LNCaP clone FGC (cell line): Measurements from ENCODE around the gene GPC5.
"Not testable (repeated sequence)": the region's sequence is repeated elsewhere in the genome, so short reads cannot be mapped to it uniquely, and the experiment has no call there.

Experiments
- DNase-seq: peaks from one replicate; pipeline ENCODE4 v3.0.0-alpha.2; 2011; ENCODE audit warnings: low read depth
- H3K4me3 ChIP-seq: 2 replicates; pipeline ENCODE4 v1.5.1; 2011; ENCODE audit warnings: mild to moderate bottlenecking, low read depth, low read length, control low read depth
- TF ChIP-seq, protein P1 (sequence below): IDR thresholded peaks from 2 replicates; pipeline ENCODE4 v1.5.1; 2012; ENCODE audit warnings: mild to moderate bottlenecking; ENCODE audit not compliant: control insufficient read depth, insufficient read depth; ENCODE audit errors: extremely low read depth

Gene GPC5

DNA sequence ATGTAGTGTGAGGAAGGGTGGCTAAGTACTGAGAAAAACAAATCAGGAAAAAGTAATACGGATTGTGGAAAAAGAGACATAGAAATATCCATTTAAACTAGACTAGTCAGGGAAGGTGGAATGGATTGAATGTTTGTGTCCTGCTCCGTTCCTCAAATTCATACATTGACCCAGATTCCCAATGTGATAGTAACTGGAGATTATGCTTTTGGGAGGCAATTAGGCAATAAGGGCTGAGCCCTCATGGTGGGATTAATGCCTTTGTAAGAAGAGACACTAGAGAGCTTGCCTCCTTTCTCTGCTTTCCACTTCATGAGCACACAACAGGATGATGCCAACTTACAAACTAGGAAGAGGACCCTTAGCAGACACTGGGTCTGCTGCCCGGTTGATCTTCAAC is 1063.0 kb downstream of the GPC5 start:
- DNase-seq = no peak
- no peak overlapping the region for H3K4me3 ChIP-seq
- TF ChIP-seq, protein P1, sequence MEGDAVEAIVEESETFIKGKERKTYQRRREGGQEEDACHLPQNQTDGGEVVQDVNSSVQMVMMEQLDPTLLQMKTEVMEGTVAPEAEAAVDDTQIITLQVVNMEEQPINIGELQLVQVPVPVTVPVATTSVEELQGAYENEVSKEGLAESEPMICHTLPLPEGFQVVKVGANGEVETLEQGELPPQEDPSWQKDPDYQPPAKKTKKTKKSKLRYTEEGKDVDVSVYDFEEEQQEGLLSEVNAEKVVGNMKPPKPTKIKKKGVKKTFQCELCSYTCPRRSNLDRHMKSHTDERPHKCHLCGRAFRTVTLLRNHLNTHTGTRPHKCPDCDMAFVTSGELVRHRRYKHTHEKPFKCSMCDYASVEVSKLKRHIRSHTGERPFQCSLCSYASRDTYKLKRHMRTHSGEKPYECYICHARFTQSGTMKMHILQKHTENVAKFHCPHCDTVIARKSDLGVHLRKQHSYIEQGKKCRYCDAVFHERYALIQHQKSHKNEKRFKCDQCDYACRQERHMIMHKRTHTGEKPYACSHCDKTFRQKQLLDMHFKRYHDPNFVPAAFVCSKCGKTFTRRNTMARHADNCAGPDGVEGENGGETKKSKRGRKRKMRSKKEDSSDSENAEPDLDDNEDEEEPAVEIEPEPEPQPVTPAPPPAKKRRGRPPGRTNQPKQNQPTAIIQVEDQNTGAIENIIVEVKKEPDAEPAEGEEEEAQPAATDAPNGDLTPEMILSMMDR = no peak

DNA sequence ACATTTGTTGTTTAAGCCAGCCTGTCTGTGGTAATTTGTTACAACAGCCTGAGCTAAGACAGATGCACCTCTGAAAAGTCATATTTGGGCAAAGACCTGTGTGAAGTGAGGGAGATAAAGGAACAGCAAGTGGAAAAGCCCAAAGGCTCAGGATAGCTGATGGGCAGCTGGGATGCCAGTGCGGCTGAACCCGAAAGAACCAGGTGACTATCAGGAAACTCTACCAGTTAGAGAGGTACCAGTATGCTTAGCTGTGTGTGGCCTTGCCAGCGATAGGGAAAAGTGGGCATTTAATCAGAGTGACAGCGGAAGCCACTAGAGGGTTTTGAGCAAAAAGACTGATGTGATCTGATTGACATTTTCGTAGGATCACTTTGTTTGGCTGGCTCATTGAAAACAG is 1063.4 kb downstream of the GPC5 start:
- TF ChIP-seq, protein P1 = no peak
- no peak overlapping the region for H3K4me3 ChIP-seq
- no peak for DNase-seq

DNA sequence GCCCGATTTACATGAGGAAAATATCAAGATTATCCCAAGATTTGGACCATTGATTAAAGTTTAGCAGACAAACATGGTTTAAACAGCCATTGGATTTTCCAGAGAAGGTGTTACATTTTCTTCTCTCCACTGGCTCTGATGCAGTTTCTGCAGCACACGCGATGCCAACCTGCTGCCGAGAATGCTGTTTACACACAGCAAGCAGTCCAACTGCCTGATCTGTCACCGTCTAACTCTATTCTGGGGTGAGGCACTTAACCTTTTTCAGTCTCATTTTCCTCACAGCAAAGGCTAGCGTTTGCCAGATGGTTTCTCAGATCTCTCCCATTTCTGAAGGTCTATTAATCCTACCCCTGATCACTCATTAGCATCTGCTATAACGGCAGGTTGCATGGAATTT is 1064.7 kb downstream of the GPC5 start:
- H3K4me3 ChIP-seq = no peak overlapping the region
- TF ChIP-seq, protein P1 = no peak
- peak; percentile 10 for DNase-seq

DNA sequence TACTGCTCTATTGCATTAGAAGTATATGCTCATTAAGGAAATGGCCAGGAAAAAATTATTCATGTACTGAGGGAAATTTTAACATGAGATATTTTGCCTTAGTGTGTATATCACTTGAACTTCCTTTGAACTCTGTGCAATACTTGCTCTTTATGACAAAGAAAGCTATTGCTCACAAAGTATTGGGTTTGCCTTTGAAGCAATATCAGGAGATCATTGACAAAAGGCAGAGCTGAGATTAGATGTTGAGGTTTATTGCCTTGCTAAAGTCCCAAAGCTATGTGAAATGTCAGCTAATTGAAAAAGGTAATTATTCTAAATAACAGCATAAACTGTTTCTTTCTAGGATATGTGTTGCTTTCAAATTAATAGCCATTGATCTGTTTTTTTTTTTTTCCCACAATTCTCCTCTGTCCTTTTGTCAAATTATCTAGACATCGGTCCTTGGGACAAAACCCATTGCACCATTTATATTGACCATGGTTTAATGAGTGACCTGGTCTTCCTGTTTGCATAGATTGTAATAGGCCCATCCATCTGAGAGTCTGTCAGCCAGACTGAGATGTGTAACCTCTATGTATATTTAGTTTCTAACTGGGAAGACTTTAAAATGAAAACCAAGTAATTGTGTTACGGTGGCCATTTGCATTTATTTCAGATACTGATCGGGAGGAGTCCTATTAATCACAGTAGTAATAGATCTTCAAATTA is 1075.5 kb downstream of the GPC5 start:
- no peak overlapping the region for H3K4me3 ChIP-seq
- TF ChIP-seq, protein P1 = no peak
- no peak for DNase-seq

DNA sequence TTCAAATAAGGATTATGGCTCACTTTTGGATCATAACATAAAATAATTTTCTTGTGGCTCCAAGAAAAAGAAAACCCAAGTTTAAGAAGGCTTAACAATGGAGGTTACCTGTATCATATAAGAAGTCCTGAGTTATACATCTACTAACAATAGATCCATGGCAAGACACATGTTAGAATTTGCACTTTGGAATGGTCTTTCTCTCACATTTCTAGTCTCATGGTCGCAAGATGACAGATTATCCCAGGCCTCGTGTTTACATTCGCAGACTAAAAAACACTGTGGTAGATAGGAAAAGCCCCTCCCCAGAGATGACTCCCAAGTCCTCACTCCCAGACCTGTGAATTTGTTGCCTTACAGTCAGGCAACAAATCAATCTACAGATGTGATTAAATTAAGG is 1082.0 kb downstream of the GPC5 start:
- TF ChIP-seq, protein P1 = no peak
- no peak for DNase-seq
- H3K4me3 ChIP-seq = no peak overlapping the region

DNA sequence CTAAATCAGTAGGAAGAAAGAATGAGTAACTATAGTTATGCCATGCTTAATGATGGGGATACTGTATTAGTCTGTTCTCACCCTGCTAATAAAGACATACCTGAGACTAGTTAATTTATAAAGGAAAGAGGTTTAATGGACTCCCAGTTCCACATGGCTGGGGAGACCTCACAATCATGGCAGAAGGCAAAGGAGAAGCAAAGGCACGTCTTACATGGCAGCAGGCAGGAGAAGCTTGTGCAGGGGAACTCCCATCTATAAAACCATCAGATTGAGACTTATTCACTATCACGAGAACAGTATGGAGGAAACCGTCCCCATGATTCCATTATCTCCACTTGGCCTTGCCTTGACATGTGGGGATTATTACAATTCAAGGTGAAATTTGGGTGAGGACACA is 1084.4 kb downstream of the GPC5 start:
- DNase-seq, H3K4me3 ChIP-seq: not testable (repeated sequence)

DNA sequence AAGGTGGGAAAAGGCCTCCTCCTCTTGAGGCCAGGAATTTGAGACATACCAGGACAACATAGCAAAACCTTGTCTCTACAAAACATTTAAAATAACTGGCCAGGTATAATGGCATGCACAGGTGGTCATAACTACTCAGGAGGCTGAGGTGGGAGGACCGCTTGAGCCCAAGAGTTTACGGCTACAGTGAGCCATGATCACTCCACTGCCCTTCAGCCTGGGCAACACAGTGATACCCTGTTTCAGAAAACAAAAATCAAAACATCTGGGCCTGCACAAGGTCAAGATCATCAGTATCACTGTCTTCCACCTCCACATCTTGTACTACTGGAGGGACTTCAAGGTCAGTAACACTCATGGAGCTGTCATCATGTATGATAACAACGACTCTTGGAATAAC is 1085.5 kb downstream of the GPC5 start:
- TF ChIP-seq, protein P1 = no peak
- DNase-seq = no peak
- no peak overlapping the region for H3K4me3 ChIP-seq
